ENCODE data around the gene SORT1. TPM values are rescaled to one million over a fixed set of nuclear protein-coding genes. Genes with fewer than 3 reads are reported as not detected.
"Not testable (repeated sequence)": the region's sequence is repeated elsewhere in the genome, so short reads cannot be mapped to it uniquely, and the experiment has no call there.

SORT1 gene
- total and polyA plus RNA-seq, 4 donors = 39.0 to 135 (median 57.4) TPM

DNA sequence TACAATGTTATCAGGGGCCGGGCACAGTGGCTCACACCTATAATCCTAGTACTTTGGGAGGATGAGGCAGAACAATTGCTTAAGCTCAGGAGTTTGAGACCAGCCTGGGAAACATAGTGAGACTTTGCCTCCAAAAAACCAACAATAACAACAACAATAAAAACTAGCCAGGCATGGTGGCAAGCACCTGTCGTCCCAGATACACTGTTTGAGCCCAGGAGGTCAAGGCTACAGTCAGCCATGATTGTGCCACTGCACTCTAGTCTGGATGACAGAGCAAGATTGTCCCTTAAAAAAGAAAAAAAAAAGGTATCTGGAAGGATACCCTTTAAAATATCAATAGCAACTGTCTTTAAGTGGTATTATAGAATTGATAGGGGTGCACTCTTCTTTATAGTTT is 16.1 kb downstream of the SORT1 start:
- H3K4me1 ChIP-seq (ENCODE audit: control insufficient read depth in 5 of 5, insufficient read depth in 5 of 5, low read length in 5 of 5) = peaks cover 0 to 30% (median 7%) of the 10 kb centered on the region in 5 donors
- ATAC-seq (ENCODE audit: insufficient read depth, low FRiP score) (no peak), DNase-seq (no peak)
- H3K27me3 ChIP-seq (ENCODE audit: control insufficient read depth in 3 of 3, insufficient read depth in 3 of 3, low read length in 2 of 3) = no peaks in the 10 kb centered on the region
- no peaks in the 10 kb centered on the region for H3K9me3 ChIP-seq (ENCODE audit: control insufficient read depth in 4 of 4, insufficient read depth in 3 of 4, low read length in 3 of 4)
- H3K9ac ChIP-seq (ENCODE audit: insufficient read depth in 1 of 2, low read length in 2 of 2) = no peak overlapping the region
- WGBS, 2 donors = 89 to 94% methylated on average over 2 of the region's 2 CpGs
- peak overlapping the region in 1 of 2 donors; percentile 43 for H3K27ac ChIP-seq (ENCODE audit: low read depth in 1 of 2, low read length in 1 of 2)
- H3K4me3 ChIP-seq = no peak overlapping the region
- TF ChIP-seq, protein P1, sequence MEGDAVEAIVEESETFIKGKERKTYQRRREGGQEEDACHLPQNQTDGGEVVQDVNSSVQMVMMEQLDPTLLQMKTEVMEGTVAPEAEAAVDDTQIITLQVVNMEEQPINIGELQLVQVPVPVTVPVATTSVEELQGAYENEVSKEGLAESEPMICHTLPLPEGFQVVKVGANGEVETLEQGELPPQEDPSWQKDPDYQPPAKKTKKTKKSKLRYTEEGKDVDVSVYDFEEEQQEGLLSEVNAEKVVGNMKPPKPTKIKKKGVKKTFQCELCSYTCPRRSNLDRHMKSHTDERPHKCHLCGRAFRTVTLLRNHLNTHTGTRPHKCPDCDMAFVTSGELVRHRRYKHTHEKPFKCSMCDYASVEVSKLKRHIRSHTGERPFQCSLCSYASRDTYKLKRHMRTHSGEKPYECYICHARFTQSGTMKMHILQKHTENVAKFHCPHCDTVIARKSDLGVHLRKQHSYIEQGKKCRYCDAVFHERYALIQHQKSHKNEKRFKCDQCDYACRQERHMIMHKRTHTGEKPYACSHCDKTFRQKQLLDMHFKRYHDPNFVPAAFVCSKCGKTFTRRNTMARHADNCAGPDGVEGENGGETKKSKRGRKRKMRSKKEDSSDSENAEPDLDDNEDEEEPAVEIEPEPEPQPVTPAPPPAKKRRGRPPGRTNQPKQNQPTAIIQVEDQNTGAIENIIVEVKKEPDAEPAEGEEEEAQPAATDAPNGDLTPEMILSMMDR (IDR thresholded peaks at IDR 0.05; ENCODE audit: control extremely low read depth, extremely low read depth) = no peak
- no peaks in the 10 kb centered on the region for H3K36me3 ChIP-seq (ENCODE audit: control insufficient read depth in 4 of 4, insufficient read depth in 4 of 4, low read length in 4 of 4)

DNA sequence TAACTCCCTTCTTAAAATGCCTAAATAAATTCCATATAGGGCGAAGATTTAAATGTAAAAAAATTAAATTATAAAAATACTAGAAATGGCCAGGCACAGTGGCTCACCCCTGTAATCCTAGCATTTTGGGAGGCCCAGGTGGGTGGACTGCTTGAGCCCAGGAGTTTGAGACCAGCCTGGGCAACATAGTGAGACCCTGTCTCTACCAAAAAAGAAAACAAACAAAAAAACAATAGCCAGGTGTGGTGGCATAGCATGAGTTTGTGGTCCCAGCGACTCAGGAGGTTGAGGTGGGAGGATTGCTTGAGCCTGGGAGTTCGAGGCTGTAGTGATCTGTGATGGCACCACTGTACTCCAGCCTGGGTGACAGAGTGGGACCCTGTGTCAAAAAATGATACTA is 17.8 kb downstream of the SORT1 start:
- no peaks in the 10 kb centered on the region for H3K36me3 ChIP-seq (ENCODE audit: control insufficient read depth in 4 of 4, insufficient read depth in 4 of 4, low read length in 4 of 4)
- H3K4me3 ChIP-seq = no peak overlapping the region
- H3K27ac ChIP-seq (ENCODE audit: low read depth in 1 of 2, low read length in 1 of 2) = no peak overlapping the region
- no peak overlapping the region for H3K9ac ChIP-seq (ENCODE audit: insufficient read depth in 1 of 2, low read length in 2 of 2)
- TF ChIP-seq, protein P1 (IDR thresholded peaks at IDR 0.05; ENCODE audit: control extremely low read depth, extremely low read depth) = no peak
- no peak for ATAC-seq (ENCODE audit: insufficient read depth, low FRiP score)
- WGBS, 2 donors = 96 to 97% methylated on average over 3 of the region's 3 CpGs
- no peaks in the 10 kb centered on the region for H3K9me3 ChIP-seq (ENCODE audit: control insufficient read depth in 4 of 4, insufficient read depth in 3 of 4, low read length in 3 of 4)
- no peaks in the 10 kb centered on the region for H3K27me3 ChIP-seq (ENCODE audit: control insufficient read depth in 3 of 3, insufficient read depth in 3 of 3, low read length in 2 of 3)
- no peak for DNase-seq
- H3K4me1 ChIP-seq (ENCODE audit: control insufficient read depth in 5 of 5, insufficient read depth in 5 of 5, low read length in 5 of 5) = peaks cover 0 to 19% (median 3%) of the 10 kb centered on the region in 5 donors

DNA sequence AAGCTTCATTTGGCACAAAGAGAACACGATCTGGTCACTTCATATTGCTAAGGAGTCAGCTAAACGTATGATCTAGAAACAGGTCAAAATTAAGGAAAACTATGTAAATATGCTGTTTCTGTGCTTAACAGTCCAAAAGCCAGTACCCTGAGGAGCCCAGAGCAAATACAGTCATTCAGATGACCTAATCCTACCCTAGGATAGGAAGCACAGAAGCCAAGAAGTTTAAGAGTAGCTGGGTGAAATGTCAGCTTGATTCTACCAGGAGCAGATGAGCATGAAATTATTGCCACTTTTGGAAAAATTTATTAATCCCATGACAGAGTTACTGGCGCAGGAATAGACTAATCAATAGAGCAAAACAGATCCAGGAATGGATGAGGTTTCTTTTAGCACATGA is 18.3 kb downstream of the SORT1 start:
- TF ChIP-seq, protein P1 (IDR thresholded peaks at IDR 0.05; ENCODE audit: control extremely low read depth, extremely low read depth) = no peak
- DNase-seq = no peak
- 87 to 92% methylated on average over 3 of the region's 3 CpGs for WGBS, 2 donors

DNA sequence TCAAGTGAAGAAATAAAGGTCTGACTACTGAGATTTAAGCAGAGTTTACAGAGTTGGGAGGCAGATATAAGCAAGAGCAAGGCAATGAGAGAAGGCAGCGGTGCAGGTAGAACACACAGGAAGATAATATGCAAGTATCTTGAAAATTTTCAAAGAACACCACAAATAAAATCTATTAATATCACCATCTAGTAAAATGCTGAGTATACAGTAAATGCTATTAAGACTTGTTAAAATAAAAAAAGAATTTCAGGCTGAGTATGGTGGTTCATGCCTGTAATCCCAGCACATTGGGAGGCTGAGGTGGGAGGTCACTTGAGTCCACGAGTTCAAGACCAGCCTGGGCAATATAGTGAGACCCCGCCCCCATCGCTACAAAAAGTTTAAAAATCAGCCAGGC is 20.0 kb downstream of the SORT1 start:
- 96 to 98% methylated on average over 4 of the region's 4 CpGs for WGBS, 2 donors
- no peak for ATAC-seq (ENCODE audit: insufficient read depth, low FRiP score)

More for the DNA sequence above, 18.3 kb downstream of the SORT1 start:
- no peak overlapping the region for H3K4me3 ChIP-seq
- H3K9ac ChIP-seq (ENCODE audit: insufficient read depth in 1 of 2, low read length in 2 of 2) = no peak overlapping the region
- no peaks in the 10 kb centered on the region for H3K36me3 ChIP-seq (ENCODE audit: control insufficient read depth in 4 of 4, insufficient read depth in 4 of 4, low read length in 4 of 4)
- ATAC-seq (ENCODE audit: insufficient read depth, low FRiP score) = no peak
- peaks cover 0 to 19% (median 1%) of the 10 kb centered on the region in 5 donors for H3K4me1 ChIP-seq (ENCODE audit: control insufficient read depth in 5 of 5, insufficient read depth in 5 of 5, low read length in 5 of 5)
- no peaks in the 10 kb centered on the region for H3K9me3 ChIP-seq (ENCODE audit: control insufficient read depth in 4 of 4, insufficient read depth in 3 of 4, low read length in 3 of 4)
- H3K27me3 ChIP-seq (ENCODE audit: control insufficient read depth in 3 of 3, insufficient read depth in 3 of 3, low read length in 2 of 3) = no peaks in the 10 kb centered on the region
- no peak overlapping the region for H3K27ac ChIP-seq (ENCODE audit: low read depth in 1 of 2, low read length in 1 of 2)

DNA sequence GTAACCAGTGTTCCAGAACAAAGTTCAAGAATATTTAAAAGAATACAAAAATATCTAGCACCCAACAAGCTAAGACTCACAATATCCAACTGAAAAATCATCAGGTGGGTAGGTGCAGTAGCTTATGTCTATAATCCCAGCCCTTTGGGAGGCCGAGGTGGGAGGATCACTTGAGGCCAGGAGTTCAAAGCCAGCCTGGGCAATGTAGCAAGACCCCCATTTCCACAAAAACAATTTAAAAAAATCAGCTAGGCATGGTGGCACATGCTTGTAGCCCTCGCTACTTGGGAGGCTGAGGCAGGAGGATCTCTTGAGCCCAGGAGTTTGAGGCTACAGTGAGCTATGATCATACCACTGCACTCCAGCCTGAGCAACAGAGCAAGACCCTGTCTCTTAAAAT is 24.0 kb downstream of the SORT1 start:
- not testable (repeated sequence) for H3K4me3 ChIP-seq; H3K27ac ChIP-seq (ENCODE audit: low read depth in 1 of 2, low read length in 1 of 2); H3K9ac ChIP-seq (ENCODE audit: insufficient read depth in 1 of 2, low read length in 2 of 2); H3K9me3 ChIP-seq (ENCODE audit: control insufficient read depth in 4 of 4, insufficient read depth in 3 of 4, low read length in 3 of 4); ATAC-seq (ENCODE audit: insufficient read depth, low FRiP score); DNase-seq; H3K36me3 ChIP-seq (ENCODE audit: control insufficient read depth in 4 of 4, insufficient read depth in 4 of 4, low read length in 4 of 4); H3K27me3 ChIP-seq (ENCODE audit: control insufficient read depth in 3 of 3, insufficient read depth in 3 of 3, low read length in 2 of 3)
- peaks cover 4 to 15% (median 8%) of the 10 kb centered on the region in 5 donors for H3K4me1 ChIP-seq (ENCODE audit: control insufficient read depth in 5 of 5, insufficient read depth in 5 of 5, low read length in 5 of 5)
- 95 to 97% methylated on average over 2 of the region's 2 CpGs for WGBS, 2 donors

More for the DNA sequence above, 20.0 kb downstream of the SORT1 start:
- no peak for DNase-seq
- TF ChIP-seq, protein P1 (IDR thresholded peaks at IDR 0.05; ENCODE audit: control extremely low read depth, extremely low read depth) = no peak
- Histone ChIP-seq H3K27me3 (ENCODE audit: control insufficient read depth in 3 of 3, insufficient read depth in 3 of 3, low read length in 2 of 3) (no peaks in the 10 kb centered on the region), H3K4me3 (no peak overlapping the region), H3K9ac (ENCODE audit: insufficient read depth in 1 of 2, low read length in 2 of 2) (no peak overlapping the region), H3K36me3 (ENCODE audit: control insufficient read depth in 4 of 4, insufficient read depth in 4 of 4, low read length in 4 of 4) (no peaks in the 10 kb centered on the region), H3K9me3 (ENCODE audit: control insufficient read depth in 4 of 4, insufficient read depth in 3 of 4, low read length in 3 of 4) (no peaks in the 10 kb centered on the region), H3K27ac (ENCODE audit: low read depth in 1 of 2, low read length in 1 of 2) (no peak overlapping the region), H3K4me1 (ENCODE audit: control insufficient read depth in 5 of 5, insufficient read depth in 5 of 5, low read length in 5 of 5) (peaks cover 0 to 5% (median 0%) of the 10 kb centered on the region in 5 donors)
